Panc1 (cell line): Measurements from ENCODE around the gene MS4A13. TPM values are rescaled to one million over a fixed set of nuclear protein-coding genes. Genes with fewer than 3 reads are reported as not detected.

ENCODE experiments used
- ATAC-seq: fragments of 200-7000 bp; cut with Tn5 transposase; 2 replicates; pipeline ENCODE4 v1.9.1; 2020; ENCODE audit warnings: mild to moderate bottlenecking, moderate library complexity
- BruUV-seq: library from RNA; stranded (reverse); fragments of 400-500 nt; replicated peaks from 2 replicates; lab custom pipeline; 2021; lab: Mats Ljungman, UMichigan
- CTCF ChIA-PET: fragments of 300-600 bp; sonication (Branson Sonifier 250); formaldehyde crosslinking; loops from one replicate; lab custom pipeline; 2022; ENCODE audit warnings: antibody characterized with exemption; lab: Charles Lee
- POLR2A ChIA-PET: fragments of 300-600 bp; sonication (Branson Sonifier 250); formaldehyde crosslinking; loops from one replicate; lab custom pipeline; 2022; ENCODE audit warnings: antibody characterized with exemption; lab: Charles Lee
- DNase-seq: peaks from one replicate; pipeline ENCODE4 v3.0.0-alpha.2; 2010; ENCODE audit warnings: low read depth, low spot score
- H3K27ac ChIP-seq: 2 replicates; pipeline ENCODE4 v1.5.1; 2011; ENCODE audit warnings: mild to moderate bottlenecking, low read length, inconsistent platforms
- H3K27me3 ChIP-seq: fragments of 200-500 bp; sonication (Bioruptor generic); 2 replicates; pipeline ENCODE4 v1.6.0; 2014; ENCODE audit warnings: low read length, inconsistent platforms; ENCODE audit not compliant: control insufficient read depth, insufficient read depth
- H3K36me3 ChIP-seq: fragments of 200-500 bp; sonication (Bioruptor generic); 2 replicates; pipeline ENCODE4 v1.5.1; 2014; ENCODE audit warnings: inconsistent platforms, mild to moderate bottlenecking, low read length, moderate library complexity; ENCODE audit not compliant: control insufficient read depth, insufficient read depth
- H3K4me1 ChIP-seq: 2 replicates; pipeline ENCODE4 v1.5.1; 2011; ENCODE audit warnings: inconsistent platforms, mild to moderate bottlenecking, low read length, moderate library complexity; ENCODE audit not compliant: control insufficient read depth, insufficient read depth
- H3K4me3 ChIP-seq, 2 experiments: 2 replicates each; pipeline ENCODE4 v1.5.1; 2011 to 2012; ENCODE audit warnings: low read depth in 2 of 2, low read length in 2 of 2, mild to moderate bottlenecking in 2 of 2, inconsistent platforms in 1 of 2, moderate library complexity in 1 of 2
- H3K9me3 ChIP-seq: fragments of 200-500 bp; sonication (Bioruptor generic); 2 replicates; pipeline ENCODE4 v1.5.1; 2014; ENCODE audit warnings: low read depth, mild to moderate bottlenecking, inconsistent platforms, low read length, moderate library complexity; ENCODE audit not compliant: control insufficient read depth, insufficient read depth
- POLR2AphosphoS5 ChIP-seq: IDR thresholded peaks from 2 replicates; pipeline ENCODE4 v1.6.1; 2012; ENCODE audit warnings: mild to moderate bottlenecking, low read depth, low read length, moderate library complexity
- SIN3A ChIP-seq: IDR thresholded peaks from 2 replicates; pipeline ENCODE4 v1.6.1; 2012; ENCODE audit warnings: low read depth, mild to moderate bottlenecking, low read length, moderate library complexity, borderline replicate concordance; ENCODE audit not compliant: insufficient read depth
- TCF7L2 ChIP-seq: IDR thresholded peaks from 2 replicates; pipeline ENCODE4 v1.6.1; 2011; ENCODE audit warnings: mild to moderate bottlenecking, low read depth, low read length, inconsistent platforms
- in situ Hi-C: cut with HindIII; loops from 2 replicates; pipeline ENCODE4 v1.10.0; 2016; ENCODE audit warnings: low sequenced_read_pairs, low pct_unique_long_range_greater_than_20kb
- intact Hi-C: fragments of 100-400 bp; cut with micrococcal nuclease; formaldehyde crosslinking; loops from one replicate; pipeline ENCODE4 v1.10.0; 2022; ENCODE audit not compliant: unreplicated experiment
- total RNA-seq: library from RNA; stranded (reverse); gene quantifications from one replicate; pipeline ENCODE4 v1.2.1, GENCODE V29; 2021; ENCODE audit not compliant: unreplicated experiment
- TF ChIP-seq, protein P1 (sequence below), 2 experiments: IDR thresholded peaks; 2 replicates each; pipeline ENCODE4 v1.6.1; 2011 to 2012; ENCODE audit warnings: low read depth in 2 of 2, control low read depth in 1 of 2, low read length in 1 of 2, mild to moderate bottlenecking in 1 of 2, moderate library complexity in 1 of 2; ENCODE audit not compliant: insufficient read depth in 1 of 2
- TF ChIP-seq, protein P2 (sequence below): fragments of 450-650 bp; IDR thresholded peaks from 2 replicates; pipeline ENCODE4 v1.5.1; 2017; ENCODE audit warnings: mild to moderate bottlenecking

Gene MS4A13
- total RNA-seq, 1 experiment from 2014 or later, result not detected

- no peak overlapping the region for H3K4me3 ChIP-seq
- ATAC-seq, result no peak
- no peak overlapping the region for H3K27ac ChIP-seq
- no TSS peak for BruUV-seq
- intact Hi-C loops, result no loop called here
- no peaks in the 10 kb centered on the region for H3K4me1 ChIP-seq
- in situ Hi-C loops, result no loop called here
- H3K9me3 ChIP-seq, result no peaks in the 10 kb centered on the region
- DNase-seq, result no peak
- TF ChIP-seq, protein P1, sequence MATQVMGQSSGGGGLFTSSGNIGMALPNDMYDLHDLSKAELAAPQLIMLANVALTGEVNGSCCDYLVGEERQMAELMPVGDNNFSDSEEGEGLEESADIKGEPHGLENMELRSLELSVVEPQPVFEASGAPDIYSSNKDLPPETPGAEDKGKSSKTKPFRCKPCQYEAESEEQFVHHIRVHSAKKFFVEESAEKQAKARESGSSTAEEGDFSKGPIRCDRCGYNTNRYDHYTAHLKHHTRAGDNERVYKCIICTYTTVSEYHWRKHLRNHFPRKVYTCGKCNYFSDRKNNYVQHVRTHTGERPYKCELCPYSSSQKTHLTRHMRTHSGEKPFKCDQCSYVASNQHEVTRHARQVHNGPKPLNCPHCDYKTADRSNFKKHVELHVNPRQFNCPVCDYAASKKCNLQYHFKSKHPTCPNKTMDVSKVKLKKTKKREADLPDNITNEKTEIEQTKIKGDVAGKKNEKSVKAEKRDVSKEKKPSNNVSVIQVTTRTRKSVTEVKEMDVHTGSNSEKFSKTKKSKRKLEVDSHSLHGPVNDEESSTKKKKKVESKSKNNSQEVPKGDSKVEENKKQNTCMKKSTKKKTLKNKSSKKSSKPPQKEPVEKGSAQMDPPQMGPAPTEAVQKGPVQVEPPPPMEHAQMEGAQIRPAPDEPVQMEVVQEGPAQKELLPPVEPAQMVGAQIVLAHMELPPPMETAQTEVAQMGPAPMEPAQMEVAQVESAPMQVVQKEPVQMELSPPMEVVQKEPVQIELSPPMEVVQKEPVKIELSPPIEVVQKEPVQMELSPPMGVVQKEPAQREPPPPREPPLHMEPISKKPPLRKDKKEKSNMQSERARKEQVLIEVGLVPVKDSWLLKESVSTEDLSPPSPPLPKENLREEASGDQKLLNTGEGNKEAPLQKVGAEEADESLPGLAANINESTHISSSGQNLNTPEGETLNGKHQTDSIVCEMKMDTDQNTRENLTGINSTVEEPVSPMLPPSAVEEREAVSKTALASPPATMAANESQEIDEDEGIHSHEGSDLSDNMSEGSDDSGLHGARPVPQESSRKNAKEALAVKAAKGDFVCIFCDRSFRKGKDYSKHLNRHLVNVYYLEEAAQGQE (IDR thresholded peaks at IDR 0.05; ENCODE audit: insufficient read depth in 1 of 2, low read depth in 2 of 2, low read length in 1 of 2), result no peak
- TF ChIP-seq POLR2AphosphoS5 (no peak), SIN3A (no peak), TCF7L2 (no peak)
- TF ChIP-seq, protein P2, sequence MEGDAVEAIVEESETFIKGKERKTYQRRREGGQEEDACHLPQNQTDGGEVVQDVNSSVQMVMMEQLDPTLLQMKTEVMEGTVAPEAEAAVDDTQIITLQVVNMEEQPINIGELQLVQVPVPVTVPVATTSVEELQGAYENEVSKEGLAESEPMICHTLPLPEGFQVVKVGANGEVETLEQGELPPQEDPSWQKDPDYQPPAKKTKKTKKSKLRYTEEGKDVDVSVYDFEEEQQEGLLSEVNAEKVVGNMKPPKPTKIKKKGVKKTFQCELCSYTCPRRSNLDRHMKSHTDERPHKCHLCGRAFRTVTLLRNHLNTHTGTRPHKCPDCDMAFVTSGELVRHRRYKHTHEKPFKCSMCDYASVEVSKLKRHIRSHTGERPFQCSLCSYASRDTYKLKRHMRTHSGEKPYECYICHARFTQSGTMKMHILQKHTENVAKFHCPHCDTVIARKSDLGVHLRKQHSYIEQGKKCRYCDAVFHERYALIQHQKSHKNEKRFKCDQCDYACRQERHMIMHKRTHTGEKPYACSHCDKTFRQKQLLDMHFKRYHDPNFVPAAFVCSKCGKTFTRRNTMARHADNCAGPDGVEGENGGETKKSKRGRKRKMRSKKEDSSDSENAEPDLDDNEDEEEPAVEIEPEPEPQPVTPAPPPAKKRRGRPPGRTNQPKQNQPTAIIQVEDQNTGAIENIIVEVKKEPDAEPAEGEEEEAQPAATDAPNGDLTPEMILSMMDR, result no peak
- peaks cover 2% of the 10 kb centered on the region; the same call in 1 of the 2 replicates for H3K27me3 ChIP-seq
- CTCF ChIA-PET, result no interaction called here
- H3K36me3 ChIP-seq, result no peaks in the 10 kb centered on the region
- POLR2A ChIA-PET, result no interaction called here
Observed at GRCh38 chr11:60498853-60499252, 16.3 kb upstream of the MS4A13 start.

- Histone ChIP-seq H3K9me3 (no peaks in the 10 kb centered on the region), H3K27me3 (no peaks in the 10 kb centered on the region), H3K36me3 (no peaks in the 10 kb centered on the region), H3K4me1 (no peaks in the 10 kb centered on the region), H3K4me3 (no peak overlapping the region), H3K27ac (no peak overlapping the region)
- POLR2A ChIA-PET, result no interaction called here
- no peak for ATAC-seq
- BruUV-seq, result no TSS peak
- intact Hi-C loops, result no loop called here
- CTCF ChIA-PET, result no interaction called here
- TF ChIP-seq SIN3A, result no peak
- TF ChIP-seq, protein P1 (IDR thresholded peaks at IDR 0.05; ENCODE audit: insufficient read depth in 1 of 2, low read depth in 2 of 2, low read length in 1 of 2), result no peak
- no peak for TF ChIP-seq POLR2AphosphoS5
- TF ChIP-seq, protein P2, result no peak
- TF ChIP-seq TCF7L2, result no peak
- in situ Hi-C loops, result no loop called here
- no peak for DNase-seq
Observed at GRCh38 chr11:60500276-60500910, 14.8 kb upstream of the MS4A13 start.
